HCT116 (cell line): ENCODE data around the gene CDH23.

Source experiments
- EZH2 ChIP-seq: fragments of 200-600 bp; sonication (generic); IDR thresholded peaks from 2 replicates; pipeline ENCODE4 v1.6.1; 2017; ENCODE audit warnings: antibody characterized with exemption, mixed run types
- POLR2A ChIP-seq: IDR thresholded peaks from 2 replicates; pipeline ENCODE4 v1.7.0; 2011; ENCODE audit warnings: borderline replicate concordance; ENCODE audit not compliant: insufficient read depth, insufficient read length; ENCODE audit errors: extremely low read depth

- TF ChIP-seq POLR2A (no peak), EZH2 (no peak)
Measured at GRCh38 chr10:71743866-71744265, 347.1 kb downstream of the CDH23 start.
